ENCODE results near the gene NDUFA8. TPM values are rescaled to one million over a fixed set of nuclear protein-coding genes. Genes with fewer than 3 reads are reported as not detected.

NDUFA8 gene
- total RNA-seq, 1 experiment from 2014 or later: 38.8 TPM

GRCh38 chr9:122186301-122186700 is 26.7 kb upstream of the NDUFA8 start:
- intact Hi-C loops (cut with micrococcal nuclease; ENCODE audit: unreplicated experiment): no loop called here

GRCh38 chr9:122184551-122184950 is 25.0 kb upstream of the NDUFA8 start:
- no TSS peak for BruUV-seq (replicated peaks)
- intact Hi-C loops (cut with micrococcal nuclease; ENCODE audit: unreplicated experiment): no loop called here
- H3K4me1 Mint-ChIP-seq (ENCODE audit: low read depth, unreplicated experiment): no peaks in the 10 kb centered on the region
- H3K27ac Mint-ChIP-seq (ENCODE audit: unreplicated experiment): no peak overlapping the region
- no peak for DNase-seq
- H3K9me3 Mint-ChIP-seq (ENCODE audit: low read depth, unreplicated experiment): no peaks in the 10 kb centered on the region
- TF ChIP-seq CTCF (IDR thresholded peaks at IDR 0.05; ENCODE audit: unreplicated experiment): no peak
- H3K36me3 Mint-ChIP-seq (ENCODE audit: insufficient read depth, unreplicated experiment): no peaks in the 10 kb centered on the region
- H3K4me3 Mint-ChIP-seq (ENCODE audit: low read depth, unreplicated experiment): no peak overlapping the region
- H3K27me3 Mint-ChIP-seq (ENCODE audit: unreplicated experiment): peaks cover 35% of the 10 kb centered on the region
- CTCF ChIA-PET: no interaction called here

More at GRCh38 chr9:122186301-122186700, 26.7 kb upstream of the NDUFA8 start:
- H3K36me3 Mint-ChIP-seq (ENCODE audit: insufficient read depth, unreplicated experiment): no peaks in the 10 kb centered on the region
- H3K4me1 Mint-ChIP-seq (ENCODE audit: low read depth, unreplicated experiment): no peaks in the 10 kb centered on the region
- no peak overlapping the region for H3K4me3 Mint-ChIP-seq (ENCODE audit: low read depth, unreplicated experiment)
- no peak overlapping the region for H3K27ac Mint-ChIP-seq (ENCODE audit: unreplicated experiment)
- no peaks in the 10 kb centered on the region for H3K9me3 Mint-ChIP-seq (ENCODE audit: low read depth, unreplicated experiment)
- CTCF ChIA-PET: no interaction called here
- no peak for TF ChIP-seq CTCF (IDR thresholded peaks at IDR 0.05; ENCODE audit: unreplicated experiment)
- DNase-seq: no peak
- peaks cover 35% of the 10 kb centered on the region for H3K27me3 Mint-ChIP-seq (ENCODE audit: unreplicated experiment)
- no TSS peak for BruUV-seq (replicated peaks)

- Mint-ChIP-seq H3K9me3 (ENCODE audit: low read depth, unreplicated experiment) (no peaks in the 10 kb centered on the region), H3K27me3 (ENCODE audit: unreplicated experiment) (peaks cover 35% of the 10 kb centered on the region), H3K36me3 (ENCODE audit: insufficient read depth, unreplicated experiment) (no peaks in the 10 kb centered on the region), H3K27ac (ENCODE audit: unreplicated experiment) (no peak overlapping the region), H3K4me3 (ENCODE audit: low read depth, unreplicated experiment) (no peak overlapping the region), H3K4me1 (ENCODE audit: low read depth, unreplicated experiment) (no peaks in the 10 kb centered on the region)
- TF ChIP-seq CTCF (IDR thresholded peaks at IDR 0.05; ENCODE audit: unreplicated experiment): no peak
- CTCF ChIA-PET: no interaction called here
- no TSS peak for BruUV-seq (replicated peaks)
- intact Hi-C loops (cut with micrococcal nuclease; ENCODE audit: unreplicated experiment): no loop called here
- no peak for DNase-seq
These were observed 23.9 kb upstream of the NDUFA8 start for GRCh38 chr9:122183501-122183900.

- H3K27ac Mint-ChIP-seq (ENCODE audit: unreplicated experiment): no peak overlapping the region
- peak; percentile 15 for DNase-seq
- no peaks in the 10 kb centered on the region for H3K9me3 Mint-ChIP-seq (ENCODE audit: low read depth, unreplicated experiment)
- intact Hi-C loops (cut with micrococcal nuclease; ENCODE audit: unreplicated experiment): no loop called here
- H3K36me3 Mint-ChIP-seq (ENCODE audit: insufficient read depth, unreplicated experiment): no peaks in the 10 kb centered on the region
- CTCF ChIA-PET: no interaction called here
- TF ChIP-seq CTCF (IDR thresholded peaks at IDR 0.05; ENCODE audit: unreplicated experiment): no peak
- peaks cover 23% of the 10 kb centered on the region for H3K27me3 Mint-ChIP-seq (ENCODE audit: unreplicated experiment)
- no peaks in the 10 kb centered on the region for H3K4me1 Mint-ChIP-seq (ENCODE audit: low read depth, unreplicated experiment)
- BruUV-seq (replicated peaks): no TSS peak
- no peak overlapping the region for H3K4me3 Mint-ChIP-seq (ENCODE audit: low read depth, unreplicated experiment)
These were observed 21.1 kb upstream of the NDUFA8 start for GRCh38 chr9:122180633-122181032.

Measured in Calu3 (cell line).